DND-41 (cell line): ENCODE results near the gene KRT72.
A peak's percentile ranks its signal among the peaks of the same experiment; 100 is the strongest.

Experiments used
- ATAC-seq: fragments of 200-7000 bp; cut with Tn5 transposase; 3 replicates; pipeline ENCODE4 v1.9.1; 2021; ENCODE audit warnings: low read depth; ENCODE audit not compliant: insufficient read depth
- DNase-seq: peaks from one replicate; pipeline ENCODE4 v3.0.0-alpha.2; 2020
- H2AFZ ChIP-seq: 2 replicates; pipeline ENCODE4 v1.6.0; 2012; ENCODE audit warnings: low read depth, low read length
- H3K27ac ChIP-seq: 2 replicates; pipeline ENCODE4 v1.5.1; 2012; ENCODE audit warnings: low read length, inconsistent platforms
- H3K27me3 ChIP-seq: fragments of 200-600 bp; sonication (generic); 2 replicates; pipeline ENCODE4 v1.6.0; 2012; ENCODE audit warnings: low read length, mild to moderate bottlenecking, inconsistent platforms; ENCODE audit not compliant: insufficient read depth, poor library complexity
- H3K36me3 ChIP-seq: 2 replicates; pipeline ENCODE4 v1.5.1; 2012; ENCODE audit warnings: low read length, inconsistent platforms; ENCODE audit not compliant: insufficient read depth
- H3K4me1 ChIP-seq: 2 replicates; pipeline ENCODE4 v1.5.1; 2012; ENCODE audit warnings: mild to moderate bottlenecking, low read length; ENCODE audit not compliant: insufficient read depth
- H3K4me2 ChIP-seq: 2 replicates; pipeline ENCODE4 v1.6.0; 2012; ENCODE audit warnings: mild to moderate bottlenecking, moderate library complexity, low read length, inconsistent platforms; ENCODE audit not compliant: insufficient read depth
- H3K4me3 ChIP-seq, 2 experiments: fragments of 200-600 bp in 1 of 2; shearing (Covaris generic) in 1 of 2; 2 replicates each; pipeline ENCODE4 v1.5.1; 2012 to 2016; ENCODE audit warnings: inconsistent platforms in 2 of 2, low read length in 2 of 2, mild to moderate bottlenecking in 2 of 2, low read depth in 1 of 2, moderate library complexity in 1 of 2
- H3K79me2 ChIP-seq: 2 replicates; pipeline ENCODE4 v1.6.0; 2012; ENCODE audit warnings: low read length, inconsistent platforms; ENCODE audit not compliant: insufficient read depth
- H3K9ac ChIP-seq: 2 replicates; pipeline ENCODE4 v1.6.0; 2012; ENCODE audit warnings: low read depth, mild to moderate bottlenecking, inconsistent platforms, low read length, moderate library complexity
- H3K9me3 ChIP-seq: 2 replicates; pipeline ENCODE4 v1.5.1; 2012; ENCODE audit warnings: low read length, moderate library complexity, mild to moderate bottlenecking, inconsistent platforms; ENCODE audit not compliant: insufficient read depth, severe bottlenecking
- H4K20me1 ChIP-seq: 2 replicates; pipeline ENCODE4 v1.6.0; 2012; ENCODE audit warnings: low read length; ENCODE audit not compliant: insufficient read depth
- CTCF ChIP-seq: IDR thresholded peaks from 2 replicates; pipeline ENCODE4 v1.5.1; 2012; ENCODE audit warnings: borderline replicate concordance, low read length, moderate library complexity, mild to moderate bottlenecking; ENCODE audit not compliant: poor library complexity, severe bottlenecking; ENCODE audit errors: extremely low read depth
- EZH2 ChIP-seq: IDR thresholded peaks from 3 replicates; pipeline ENCODE4 v1.6.1; 2012; ENCODE audit warnings: borderline replicate concordance, low read depth, mild to moderate bottlenecking, moderate library complexity, low read length, inconsistent platforms; ENCODE audit not compliant: severe bottlenecking

KRT72 gene

GRCh38 chr12:52585066-52585465 is 16.2 kb downstream of the KRT72 start:
- TF ChIP-seq CTCF (no peak), EZH2 (no peak)
- no peaks in the 10 kb centered on the region for H3K4me1 ChIP-seq
- no peaks in the 10 kb centered on the region for H3K79me2 ChIP-seq
- H3K9me3 ChIP-seq, result no peaks in the 10 kb centered on the region
- H3K36me3 ChIP-seq, result no peaks in the 10 kb centered on the region
- no peak overlapping the region for H3K4me2 ChIP-seq
- H3K27me3 ChIP-seq, result peaks cover 12% of the 10 kb centered on the region
- no peak overlapping the region for H3K27ac ChIP-seq
- H3K9ac ChIP-seq, result no peak overlapping the region
- H3K4me3 ChIP-seq, result no peak overlapping the region
- no peak overlapping the region for H2AFZ ChIP-seq
- no peaks in the 10 kb centered on the region for H4K20me1 ChIP-seq
- ATAC-seq (no peak), DNase-seq (no peak)

- no peak overlapping the region for H3K9ac ChIP-seq
- H3K4me1 ChIP-seq, result no peaks in the 10 kb centered on the region
- H3K79me2 ChIP-seq, result no peaks in the 10 kb centered on the region
- no peak for ATAC-seq
- H3K9me3 ChIP-seq, result no peaks in the 10 kb centered on the region
- no peak overlapping the region for H3K27ac ChIP-seq
- H3K4me3 ChIP-seq, result no peak overlapping the region
- peaks cover 12% of the 10 kb centered on the region for H3K27me3 ChIP-seq
- no peak overlapping the region for H2AFZ ChIP-seq
- no peaks in the 10 kb centered on the region for H3K36me3 ChIP-seq
- no peak overlapping the region for H3K4me2 ChIP-seq
- no peak for DNase-seq
- TF ChIP-seq CTCF (no peak), EZH2 (no peak)
- H4K20me1 ChIP-seq, result no peaks in the 10 kb centered on the region
Measured at GRCh38 chr12:52584156-52584682, 17.0 kb downstream of the KRT72 start.

GRCh38 chr12:52582971-52583456 is 18.2 kb downstream of the KRT72 start:
- no peaks in the 10 kb centered on the region for H4K20me1 ChIP-seq
- H3K4me3 ChIP-seq, result no peak overlapping the region
- no peak overlapping the region for H2AFZ ChIP-seq
- no peaks in the 10 kb centered on the region for H3K9me3 ChIP-seq
- H3K27me3 ChIP-seq, result peaks cover 12% of the 10 kb centered on the region
- ATAC-seq (peak; percentile 74), DNase-seq (peak; percentile 47)
- no peaks in the 10 kb centered on the region for H3K36me3 ChIP-seq
- no peak overlapping the region for H3K27ac ChIP-seq
- H3K9ac ChIP-seq, result no peak overlapping the region
- H3K4me2 ChIP-seq, result no peak overlapping the region
- TF ChIP-seq CTCF, result peak; percentile 74
- TF ChIP-seq EZH2, result no peak
- no peaks in the 10 kb centered on the region for H3K79me2 ChIP-seq
- H3K4me1 ChIP-seq, result no peaks in the 10 kb centered on the region

DNA sequence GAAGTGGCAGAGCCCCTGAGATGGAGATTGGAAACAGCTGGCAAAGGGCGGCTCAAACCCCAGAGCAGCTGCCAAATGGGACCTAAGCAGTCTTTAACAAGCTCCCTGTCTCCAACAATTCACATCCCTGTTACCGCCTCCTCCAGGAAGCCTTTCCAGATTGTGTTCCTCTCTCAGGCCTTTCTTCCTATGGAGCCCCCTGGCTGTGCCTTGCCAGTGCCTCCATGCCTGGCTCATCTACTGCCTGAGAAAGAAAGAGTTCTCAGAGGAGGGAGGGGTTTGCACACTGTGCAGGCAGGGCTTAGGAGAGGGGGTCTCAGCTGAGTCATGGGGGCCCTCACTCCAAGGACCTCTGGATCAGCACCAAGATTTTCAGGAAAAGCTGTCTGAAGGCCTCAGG is 18.8 kb downstream of the KRT72 start:
- no peak overlapping the region for H3K9ac ChIP-seq
- no peaks in the 10 kb centered on the region for H3K36me3 ChIP-seq
- DNase-seq (no peak), ATAC-seq (no peak)
- peaks cover 10% of the 10 kb centered on the region for H3K27me3 ChIP-seq
- no peak for TF ChIP-seq EZH2
- no peak for TF ChIP-seq CTCF
- H4K20me1 ChIP-seq, result no peaks in the 10 kb centered on the region
- H3K79me2 ChIP-seq, result no peaks in the 10 kb centered on the region
- H2AFZ ChIP-seq, result no peak overlapping the region
- H3K27ac ChIP-seq, result no peak overlapping the region
- no peaks in the 10 kb centered on the region for H3K4me1 ChIP-seq
- no peak overlapping the region for H3K4me2 ChIP-seq
- no peak overlapping the region for H3K4me3 ChIP-seq
- H3K9me3 ChIP-seq, result no peaks in the 10 kb centered on the region
